Amygdala (tissue), 56 donors: ENCODE results near the gene SDCCAG8.

Experiments
- DNase-seq, 56 donors: peaks; one replicate each; lab custom pipeline; 2025; lab: John Stamatoyannopoulos, UW

The SDCCAG8 gene

DNA sequence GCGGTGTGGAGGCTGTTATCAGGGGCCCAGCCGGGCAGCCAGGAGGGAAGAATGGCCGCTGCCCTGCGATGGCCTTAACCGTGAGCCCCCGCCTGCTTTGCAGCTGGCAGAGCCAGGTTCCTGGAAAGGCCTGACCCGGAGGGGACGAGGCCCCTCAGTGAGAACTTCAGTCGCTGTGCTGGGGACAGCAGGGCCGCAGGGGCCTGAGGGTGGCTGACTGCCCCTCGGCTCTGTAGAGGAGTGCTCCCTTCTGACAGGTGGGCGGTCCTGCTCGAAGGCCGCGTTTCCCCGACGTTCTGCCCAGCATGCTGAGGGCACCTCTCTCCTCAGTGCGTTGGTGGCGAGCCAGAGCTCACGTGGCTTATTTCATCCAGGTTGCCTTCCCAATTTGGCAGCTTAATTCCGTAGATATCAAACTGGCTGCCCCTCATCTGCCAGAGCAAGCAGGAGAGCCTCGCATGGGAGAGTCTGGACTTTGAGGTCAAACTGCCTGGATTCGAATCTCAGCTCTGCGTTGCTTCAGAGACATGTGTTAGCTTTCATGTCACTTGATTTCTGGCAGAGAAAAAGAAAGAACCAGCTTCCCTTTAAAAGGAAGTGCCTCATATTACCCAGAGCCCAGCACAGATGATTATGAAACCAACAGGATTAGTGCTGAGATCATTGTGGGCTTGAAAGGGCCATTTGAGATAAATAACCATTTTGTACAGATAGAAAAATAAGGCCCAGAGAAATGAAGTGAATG is 239.8 kb downstream of the SDCCAG8 start:
- DNase-seq, result peak in 3 of 56 donors; percentile 34 to 60 (median 48)

DNA sequence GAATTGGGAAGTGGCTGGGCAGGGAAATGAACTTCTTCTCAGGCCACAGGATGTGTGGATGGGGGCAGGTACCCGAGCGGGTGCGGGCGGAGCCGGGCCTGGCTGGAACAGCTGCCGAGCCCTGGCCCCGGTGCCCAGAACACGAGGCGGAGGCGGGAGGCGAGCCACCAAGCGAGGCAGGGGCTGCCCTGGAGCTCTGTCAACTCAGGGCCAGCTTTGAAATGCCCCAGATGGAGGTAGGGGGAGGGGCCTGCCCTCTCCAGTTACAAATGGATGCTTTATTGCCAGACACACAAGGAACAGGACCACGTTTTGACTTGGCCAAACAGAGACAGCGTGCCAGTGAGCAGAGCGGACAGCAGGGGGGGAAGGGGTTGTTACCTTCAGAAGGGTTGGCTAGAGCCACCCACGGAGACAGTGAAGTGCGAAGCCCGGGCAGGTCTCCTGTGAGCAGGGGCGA is 240.4 kb downstream of the SDCCAG8 start:
- DNase-seq, result peak in 53 of 56 donors; percentile 33 to 90 (median 71)

DNA sequence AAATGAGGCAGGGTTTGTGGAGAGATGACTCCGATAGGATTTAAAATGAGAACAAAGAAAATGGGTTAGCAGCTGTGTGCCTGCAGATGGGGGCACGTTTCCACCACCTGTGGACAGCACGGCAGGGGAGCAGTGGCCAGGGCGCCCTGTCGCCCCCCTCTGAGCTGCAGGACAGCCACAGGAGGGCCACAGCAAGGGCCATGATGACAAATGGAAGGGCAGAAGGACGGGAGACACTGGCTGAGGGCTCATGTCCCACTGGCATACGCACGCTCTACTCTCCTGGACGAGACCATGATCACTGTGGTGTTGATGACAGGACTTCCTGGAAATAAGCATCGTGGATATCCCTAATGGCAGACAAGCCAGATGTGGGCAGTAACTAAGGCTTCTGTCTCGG is 241.0 kb downstream of the SDCCAG8 start:
- DNase-seq, result no peak

DNA sequence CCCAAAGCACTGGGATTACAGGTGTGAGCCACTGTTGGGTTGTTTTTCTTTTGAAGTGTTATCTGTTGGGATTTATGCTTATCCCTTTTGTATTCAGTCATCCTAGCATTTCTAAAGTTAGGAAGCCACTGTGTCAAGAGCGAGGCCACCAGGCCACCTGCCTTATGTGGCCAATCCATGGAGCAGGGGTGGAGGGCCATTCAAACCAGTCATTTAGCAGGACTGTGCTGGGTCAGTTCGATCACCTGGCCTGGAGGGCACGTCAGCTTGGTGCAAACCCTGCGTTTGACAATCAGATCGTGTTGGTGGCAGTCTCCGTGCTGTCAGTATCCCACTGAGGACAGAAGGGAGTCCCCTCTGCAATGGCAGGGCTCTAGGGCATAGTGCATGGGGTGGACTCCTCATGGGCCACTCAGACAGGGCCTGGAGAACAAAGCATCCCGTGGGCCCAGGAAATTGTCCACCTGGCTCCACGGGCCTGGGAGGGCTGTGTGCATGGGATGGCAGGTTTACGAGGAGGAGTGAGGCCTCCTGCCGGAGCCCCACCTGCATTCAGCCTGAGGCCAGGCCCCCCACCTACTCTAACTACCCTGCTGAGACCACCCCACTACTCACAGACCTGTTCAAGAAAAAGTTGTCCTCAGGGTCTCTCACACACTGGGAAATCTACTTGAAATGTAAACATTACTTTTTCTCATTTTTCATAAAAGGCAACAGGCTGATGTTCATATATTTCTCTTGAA is 242.3 kb downstream of the SDCCAG8 start:
- no peak for DNase-seq

DNA sequence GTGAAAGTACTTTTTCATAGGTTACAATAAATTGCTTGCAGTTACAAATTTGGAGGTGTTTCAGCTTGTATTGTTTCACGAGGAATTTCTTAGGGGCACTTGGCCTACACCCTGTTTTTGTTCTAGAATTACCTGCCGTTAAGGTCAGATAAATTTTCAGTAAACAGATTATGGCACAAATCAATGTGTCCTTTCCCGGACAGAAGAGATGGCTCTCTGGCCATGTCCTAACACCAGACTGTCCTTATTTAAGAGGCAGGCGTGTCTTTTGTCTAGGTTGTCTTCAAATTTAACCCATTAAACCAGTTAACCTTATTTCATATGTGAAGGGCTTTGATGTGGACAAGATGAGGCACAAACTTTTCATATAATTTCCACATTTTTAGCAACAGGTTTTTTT is 243.4 kb downstream of the SDCCAG8 start:
- no peak for DNase-seq

DNA sequence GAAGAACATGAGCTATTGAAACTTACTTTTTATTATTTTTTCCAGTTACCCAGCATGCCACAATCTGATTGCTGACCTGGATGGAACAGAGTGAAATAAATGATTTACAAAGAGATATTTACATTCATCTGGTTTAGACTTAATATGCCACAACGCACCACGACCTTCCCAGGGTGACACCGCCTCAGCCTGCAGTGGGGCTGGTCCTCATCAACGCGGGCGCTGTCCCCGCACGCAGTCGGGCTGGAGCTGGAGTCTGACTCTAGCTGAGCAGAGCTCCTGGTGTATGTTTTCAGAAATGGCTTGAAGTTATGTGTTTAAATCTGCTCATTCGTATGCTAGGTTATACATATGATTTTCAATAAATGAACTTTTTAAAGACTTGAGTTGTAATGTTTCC is 243.9 kb downstream of the SDCCAG8 start:
- DNase-seq, result no peak

DNA sequence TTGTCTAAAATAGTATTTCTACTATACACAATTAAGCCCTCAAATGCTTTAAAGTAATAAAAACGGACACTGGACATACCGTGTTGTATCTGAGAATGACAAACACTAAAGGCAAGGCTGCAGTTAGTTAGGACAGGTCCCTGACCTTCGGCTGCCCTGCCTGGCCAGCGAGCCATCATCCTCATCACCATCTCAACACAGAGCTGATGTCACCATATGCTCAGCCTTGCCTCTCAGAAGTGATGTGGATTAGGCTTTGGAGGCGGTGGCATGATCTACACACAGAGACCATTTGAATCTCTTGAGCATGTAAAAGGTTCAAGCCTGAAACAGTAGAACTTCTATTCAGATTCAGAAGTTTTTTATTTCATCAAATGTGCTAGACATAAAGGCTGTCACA is 244.7 kb downstream of the SDCCAG8 start:
- peak in 1 of 56 donors; percentile 29 for DNase-seq

DNA sequence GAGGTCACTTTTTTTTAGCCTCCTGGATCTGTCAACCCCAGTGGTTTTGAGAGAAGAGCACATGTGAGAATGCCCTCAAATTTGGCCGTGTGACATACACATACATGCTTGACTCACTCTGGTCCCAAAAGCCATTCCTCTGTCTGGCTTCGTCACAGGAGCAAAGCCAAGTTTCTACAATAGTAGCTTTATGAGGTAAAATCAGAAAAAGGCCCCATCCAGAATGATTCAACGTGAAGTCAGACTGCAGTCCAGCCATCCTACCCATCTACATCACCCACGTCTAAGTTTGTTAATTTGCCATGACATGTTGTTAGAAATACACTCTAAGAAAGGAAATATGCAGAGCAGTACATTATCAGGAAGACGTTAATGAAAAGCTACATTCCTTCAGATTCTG is 245.2 kb downstream of the SDCCAG8 start:
- DNase-seq, result peak in 6 of 56 donors; percentile 18 to 66 (median 27)

DNA sequence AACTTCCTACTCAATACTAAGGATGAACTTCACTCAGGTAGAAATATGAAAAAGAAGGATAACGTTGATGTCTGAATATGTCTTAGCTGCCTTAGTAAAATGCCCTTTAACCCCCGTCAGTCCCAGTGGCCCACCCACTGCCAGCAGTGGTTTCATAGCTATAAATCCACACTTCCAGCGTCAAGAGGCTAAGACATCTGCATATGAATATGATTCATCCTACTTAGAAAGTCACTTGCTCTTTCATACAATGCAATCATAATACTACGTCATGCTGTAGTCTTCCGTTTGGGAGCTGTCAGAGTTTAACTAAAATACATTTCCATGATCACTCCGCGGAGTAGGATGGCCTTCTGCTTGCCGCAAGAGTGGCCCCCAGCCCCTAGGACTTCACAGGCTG is 247.3 kb downstream of the SDCCAG8 start:
- DNase-seq, result no peak

DNA sequence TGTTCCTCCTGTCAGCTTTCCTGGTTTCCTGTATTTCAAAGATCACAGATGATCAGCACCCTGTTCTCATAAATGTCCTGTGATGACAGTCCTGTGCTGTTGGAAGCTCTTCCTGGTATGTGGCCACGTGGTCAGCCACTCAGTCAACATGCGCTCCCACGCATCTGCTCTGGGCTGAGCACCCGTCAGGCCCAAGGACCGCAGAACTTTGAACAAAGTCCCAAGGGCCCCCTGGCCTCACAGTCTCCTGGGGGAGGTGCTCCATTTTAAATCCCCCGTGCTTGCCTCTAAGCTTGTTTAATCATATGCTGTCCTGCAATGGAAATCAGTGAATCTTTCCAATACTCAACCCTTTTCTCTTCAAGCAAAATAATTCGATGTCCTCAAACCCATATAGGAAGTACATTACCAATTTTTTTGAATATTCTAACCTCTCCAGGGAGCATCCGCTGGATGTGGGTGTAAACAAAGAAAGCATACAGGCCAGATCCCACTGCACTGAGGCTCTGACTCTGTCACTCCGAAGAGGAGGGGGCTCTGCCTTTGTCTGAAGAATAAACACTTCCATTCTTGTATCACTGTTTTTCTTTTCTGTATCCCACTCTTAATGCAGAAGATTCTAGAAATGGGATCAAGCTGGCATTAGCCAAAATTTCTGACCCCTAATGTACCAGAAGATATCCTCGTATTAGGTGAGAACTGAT is 250.3 kb downstream of the SDCCAG8 start:
- peak in 11 of 56 donors; percentile 19 to 38 (median 32) for DNase-seq

DNA sequence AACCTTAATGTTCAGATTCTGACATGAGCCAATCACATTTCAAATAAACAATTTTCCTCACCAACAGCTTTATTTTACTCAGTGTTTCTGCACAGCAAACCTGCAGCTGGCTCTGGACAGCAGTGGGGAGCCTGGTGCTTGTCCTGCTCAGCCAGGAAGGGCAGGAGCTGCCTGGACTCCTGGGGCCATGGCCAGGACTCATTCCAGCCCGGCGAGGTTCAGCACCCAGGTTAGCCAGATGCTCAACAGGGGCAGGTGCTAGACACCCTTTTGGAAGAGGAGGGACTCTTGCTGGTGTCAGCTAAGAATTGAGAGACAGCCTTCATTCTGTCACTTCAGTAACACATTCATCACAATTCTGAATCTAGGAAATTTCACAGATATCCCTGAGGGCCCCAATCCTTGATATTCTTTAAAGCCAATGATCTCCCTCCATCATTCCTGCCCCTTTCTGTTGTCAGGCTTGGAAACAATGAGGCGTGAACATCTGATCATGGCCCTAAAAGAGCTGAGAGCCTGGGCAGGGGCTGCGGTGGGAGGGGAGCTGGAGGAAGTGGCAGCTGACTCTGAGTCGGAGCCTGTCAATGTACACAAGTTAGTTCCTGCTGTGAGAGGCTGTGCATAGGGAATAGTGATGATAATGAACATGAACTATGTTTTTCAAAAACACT is 251.3 kb downstream of the SDCCAG8 start:
- DNase-seq, result peak in 13 of 56 donors; percentile 21 to 51 (median 36)

DNA sequence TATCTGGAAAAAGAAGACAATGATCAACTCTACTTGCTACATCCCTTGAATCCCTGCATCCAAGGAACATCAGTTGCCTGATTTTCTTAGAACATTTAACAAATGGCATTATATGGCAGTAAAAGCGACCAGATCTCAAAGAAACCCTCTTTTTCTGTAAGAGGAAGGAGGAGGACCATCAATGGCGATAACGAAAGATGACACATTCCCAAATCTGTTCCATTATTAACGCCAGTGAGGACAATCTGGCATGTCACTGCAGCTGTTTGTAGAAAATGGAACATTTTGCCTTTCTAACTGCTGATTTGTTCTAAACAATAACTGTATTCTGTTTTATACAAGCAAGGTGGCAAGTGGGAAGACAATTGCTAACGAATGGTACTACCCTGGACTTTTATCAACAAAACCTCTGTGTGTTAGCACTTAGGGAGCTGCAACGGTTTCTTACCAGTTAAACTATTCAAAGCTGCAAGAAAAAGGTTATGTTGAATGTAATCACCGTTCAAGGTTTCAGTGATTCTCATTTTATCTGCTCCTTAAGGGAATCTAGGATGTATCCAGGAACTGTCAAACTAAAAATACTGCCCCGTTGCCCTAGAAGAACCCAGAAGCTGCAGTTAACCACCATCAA is 251.9 kb downstream of the SDCCAG8 start:
- no peak for DNase-seq

DNA sequence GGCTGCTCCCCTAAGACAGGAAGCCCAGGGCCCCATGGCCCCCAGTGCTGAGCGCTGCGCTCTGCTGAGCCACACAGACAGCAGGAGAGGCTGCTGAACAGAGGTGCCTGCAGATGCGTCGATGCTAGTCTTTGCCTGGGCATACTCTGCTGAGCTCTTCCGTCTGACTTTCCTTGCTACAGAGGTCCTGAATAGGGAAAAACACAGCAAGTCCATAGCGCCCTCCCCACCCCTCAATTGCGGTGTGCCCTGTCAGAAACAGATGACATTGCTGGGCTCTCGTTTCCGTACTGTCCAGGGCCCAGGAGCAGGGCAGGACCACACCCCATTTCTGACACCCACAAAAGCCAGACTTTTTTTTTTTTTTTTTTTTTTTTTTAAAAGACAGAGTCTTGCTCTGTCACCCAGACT is 252.5 kb downstream of the SDCCAG8 start:
- peak in 6 of 56 donors; percentile 12 to 33 (median 28) for DNase-seq

DNA sequence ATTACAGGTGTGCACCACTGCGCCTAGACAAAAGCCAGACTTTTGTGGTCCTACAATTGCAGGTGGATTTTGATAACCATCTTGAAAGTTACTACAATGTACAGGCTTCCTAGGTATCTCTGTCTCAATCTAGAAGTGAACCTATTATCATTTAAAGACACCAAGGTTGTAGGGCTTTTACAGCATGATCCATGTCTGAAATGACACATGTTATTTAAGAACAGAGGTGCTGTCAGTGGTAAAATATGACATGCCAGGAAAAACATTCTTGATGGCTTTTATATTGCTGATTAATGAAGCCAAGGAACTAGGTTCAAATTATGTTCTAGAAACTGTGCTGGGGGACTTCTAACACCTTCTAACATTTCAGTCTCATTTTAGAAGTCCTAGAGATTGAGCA is 253.1 kb downstream of the SDCCAG8 start:
- DNase-seq, result no peak

DNA sequence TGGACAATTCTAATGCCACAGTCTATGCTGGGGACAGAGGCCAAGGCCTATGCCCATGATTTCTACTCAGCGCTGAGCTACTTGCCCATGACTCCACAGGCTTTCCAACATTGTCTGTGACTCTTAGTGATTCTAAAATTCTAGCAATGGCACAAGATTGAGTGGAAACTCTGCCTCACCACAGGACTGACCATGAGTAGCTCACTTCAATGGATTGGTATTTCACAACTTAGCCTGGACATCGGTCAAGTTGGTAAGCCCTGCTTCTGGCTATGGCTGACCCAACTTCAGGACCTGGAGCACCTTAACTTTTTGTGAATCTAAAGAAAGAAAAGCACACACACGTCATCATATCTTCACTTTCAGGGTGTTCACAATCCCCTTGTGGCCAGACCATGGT is 255.1 kb downstream of the SDCCAG8 start:
- no peak for DNase-seq

DNA sequence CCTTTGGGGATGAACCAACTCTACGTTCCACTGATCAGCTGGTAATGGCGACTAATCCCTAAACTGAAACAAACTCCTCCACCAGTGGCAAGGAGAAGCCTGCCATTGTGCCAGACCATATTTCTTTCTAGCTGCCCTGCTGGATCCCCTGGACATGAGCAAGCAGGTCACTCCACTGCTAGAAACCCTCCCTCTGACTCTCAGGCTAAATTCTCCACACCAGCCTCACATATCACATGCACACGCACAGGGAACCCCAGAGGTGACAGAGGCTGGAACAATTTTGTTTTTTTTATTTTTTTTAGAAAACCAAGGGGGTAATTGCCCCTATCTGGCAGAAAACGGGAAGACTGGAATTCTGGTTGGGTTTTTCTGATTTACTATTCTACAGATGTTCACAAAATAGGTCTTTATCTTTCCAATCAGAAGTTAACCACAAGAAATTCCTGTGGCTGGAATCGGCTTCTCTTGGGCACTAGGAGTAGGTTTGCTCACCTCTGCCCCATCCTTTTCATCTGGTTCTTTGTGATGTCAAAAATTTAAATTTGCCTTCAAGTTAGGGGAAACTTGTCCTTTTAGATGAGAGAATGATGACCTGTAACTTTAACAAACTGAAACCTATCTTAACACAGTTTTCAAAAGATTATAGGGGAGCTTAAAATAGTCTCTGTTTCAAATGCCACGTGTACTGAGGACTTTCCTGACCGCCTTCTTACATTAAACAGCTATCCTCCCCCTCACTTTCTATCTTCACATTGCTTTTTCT is 258.1 kb downstream of the SDCCAG8 start:
- DNase-seq, result no peak

DNA sequence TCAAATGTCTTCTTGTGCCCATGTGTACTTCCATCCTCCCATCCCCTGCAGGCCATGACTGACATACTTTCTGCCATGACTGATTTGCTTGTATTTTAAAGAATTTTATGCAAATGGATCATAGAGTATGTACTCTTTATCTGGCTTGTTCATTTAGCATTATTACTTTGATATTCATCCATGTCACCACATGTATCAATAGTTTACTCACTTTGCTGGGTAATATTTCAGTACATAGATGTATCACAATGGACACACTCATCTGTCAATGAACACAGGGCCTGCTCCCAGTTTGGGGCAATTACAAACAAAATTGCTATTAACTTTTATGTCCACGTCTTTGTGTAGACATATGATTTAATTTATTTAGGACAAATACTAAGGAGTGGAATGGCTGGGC is 259.1 kb downstream of the SDCCAG8 start:
- DNase-seq, result no peak

DNA sequence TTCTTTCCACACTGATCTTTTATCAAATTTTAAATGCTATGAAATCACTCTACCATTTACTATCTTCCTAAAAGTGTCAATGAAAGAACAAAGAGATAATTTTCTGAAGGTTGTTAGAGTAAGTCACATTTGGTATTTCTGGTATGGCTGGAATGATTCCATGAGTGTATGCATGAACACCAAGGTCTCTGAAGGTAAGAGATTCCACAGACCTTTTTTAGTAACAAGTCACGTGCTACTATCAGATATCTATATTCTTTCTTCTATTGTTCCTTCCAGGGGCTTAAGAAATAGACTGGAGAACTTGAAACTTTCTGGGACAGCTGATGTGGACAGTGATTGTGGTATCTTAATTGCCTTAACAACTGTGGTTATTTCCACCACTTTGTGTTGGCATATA is 265.0 kb downstream of the SDCCAG8 start:
- no peak for DNase-seq

DNA sequence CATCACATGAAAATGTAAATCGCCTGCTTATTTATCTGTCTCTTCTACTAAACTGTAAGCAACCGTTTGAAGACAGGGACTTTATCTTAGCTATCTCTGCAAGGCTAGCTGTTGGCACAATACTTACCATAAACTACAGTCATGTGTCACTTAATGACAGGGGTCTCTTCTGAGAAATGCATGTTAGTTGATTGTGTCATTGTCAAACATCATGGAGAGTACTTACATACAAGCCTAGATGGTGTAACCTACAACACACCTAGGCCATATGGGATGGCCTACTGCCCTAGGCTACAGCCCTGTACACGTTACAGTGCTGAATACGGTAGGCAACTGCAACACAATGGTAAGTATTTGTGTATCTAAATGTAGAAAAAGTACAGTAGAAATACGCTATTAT is 267.9 kb downstream of the SDCCAG8 start:
- DNase-seq, result no peak
